Stomach (tissue), 4 donors: Measurements from ENCODE around the gene SKOR1.

Experiments
- CTCF ChIP-seq, 7 experiments: fragments of 450-650 bp in 4 of 7; fragments of 200-600 bp in 3 of 7; sonication (generic) in 3 of 7; IDR thresholded peaks; one replicate each; pipeline ENCODE4 v1.5.1; 2016 to 2019; ENCODE audit warnings: antibody characterized with exemption in 7 of 7, control low read depth in 2 of 7, mild to moderate bottlenecking in 1 of 7
- EP300 ChIP-seq: sonication (generic); formaldehyde crosslinking; IDR thresholded peaks from one replicate; pipeline ENCODE4 v1.6.1; 2017; ENCODE audit warnings: antibody characterized with exemption

DNA sequence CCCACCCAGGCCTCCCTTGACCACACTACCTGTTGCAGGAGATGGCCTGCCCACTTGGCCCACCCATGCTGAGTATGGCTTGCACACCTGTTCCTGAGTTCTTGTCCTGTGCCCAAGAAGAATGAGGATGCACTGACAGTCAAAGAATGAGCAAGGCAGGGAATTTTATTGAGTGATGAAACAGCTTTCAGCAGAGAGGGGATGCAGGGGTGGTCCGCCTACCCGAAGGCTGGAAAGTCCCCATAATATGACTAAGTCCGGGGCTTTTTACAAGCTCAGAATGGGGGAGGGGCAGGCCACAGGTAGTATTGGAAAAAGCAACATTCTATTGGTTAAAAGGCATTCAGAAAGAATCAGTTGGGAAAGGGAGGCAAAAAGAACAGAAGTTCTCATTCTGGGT is 44.4 kb downstream of the SKOR1 start:
- TF ChIP-seq CTCF (IDR thresholded peaks at IDR 0.05) (no peak), EP300 (no peak)
